ENCODE results near the gene POLR2J3. TPM values are rescaled to one million over a fixed set of nuclear protein-coding genes. Genes with fewer than 3 reads are reported as not detected.
"Not testable (repeated sequence)": the region's sequence is repeated elsewhere in the genome, so short reads cannot be mapped to it uniquely, and the experiment has no call there.

Gene POLR2J3
- total RNA-seq, 1 experiment from 2014 or later: 14.9 TPM

DNA sequence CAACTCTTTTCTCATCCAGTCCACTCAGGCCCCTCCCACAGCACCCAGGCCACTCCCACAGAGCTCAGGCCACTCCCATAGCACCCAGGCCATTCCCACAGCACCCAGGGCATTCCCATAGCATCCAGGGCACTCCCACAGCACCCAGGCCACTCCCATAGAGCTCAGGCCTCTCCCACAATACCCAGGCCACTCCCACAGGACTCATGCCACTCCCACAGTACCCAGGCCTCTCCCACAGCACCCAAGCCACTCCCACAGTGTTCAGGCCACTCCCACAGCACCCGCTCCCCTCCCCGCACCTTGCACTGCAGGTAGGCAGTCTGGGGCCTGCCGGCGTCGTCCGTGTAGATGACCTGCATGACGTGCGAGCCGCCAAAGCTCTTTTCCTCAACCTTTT lies 17.5 kb upstream of the POLR2J3 start:
- H2BK15ac ChIP-seq (ENCODE audit: low read depth, low read length); H3K23me2 ChIP-seq (ENCODE audit: insufficient read length, low read depth, low read length, poor library complexity, severe bottlenecking); H3K4me3 Mint-ChIP-seq; DNase-seq; H3K18ac ChIP-seq (ENCODE audit: insufficient read length, low read depth, low read length); H3K56ac ChIP-seq (ENCODE audit: insufficient read length, low read depth, low read length); H4K8ac ChIP-seq (replicated peaks; ENCODE audit: insufficient read length, low read depth, low read length); H3K79me1 ChIP-seq (ENCODE audit: insufficient read depth, low read depth, low read length, poor library complexity, severe bottlenecking); H2BK20ac ChIP-seq (ENCODE audit: low read depth, low read length, poor library complexity, severe bottlenecking); H3K27me3 ChIP-seq (ENCODE audit: insufficient read depth, low read length); H3K79me2 ChIP-seq (ENCODE audit: insufficient read depth, low read length); H3K23ac ChIP-seq (ENCODE audit: insufficient read length, low read depth, low read length); H2BK12ac ChIP-seq (ENCODE audit: insufficient read length, low read depth, low read length); H2AK5ac ChIP-seq (ENCODE audit: insufficient read length, low read length); H3K9me3 ChIP-seq (ENCODE audit: control insufficient read depth, low read depth, low read length); H3T11ph ChIP-seq (ENCODE audit: low read length); H3K36me3 Mint-ChIP-seq (ENCODE audit: insufficient read depth in 1 of 3, low read depth in 3 of 3); H3K27me3 Mint-ChIP-seq (ENCODE audit: low read depth); H3K4me1 Mint-ChIP-seq; H3K14ac ChIP-seq (ENCODE audit: insufficient read depth, low read length); H3K27ac Mint-ChIP-seq; H4K20me1 ChIP-seq (ENCODE audit: control insufficient read depth, insufficient read depth, insufficient read length); H3K4me1 ChIP-seq (ENCODE audit: insufficient read depth, low read length); H4K5ac ChIP-seq (ENCODE audit: insufficient read length, low read depth, low read length); H2BK5ac ChIP-seq (ENCODE audit: insufficient read length, low read length); H3K9me3 Mint-ChIP-seq; H2AFZ ChIP-seq (ENCODE audit: low read length); H3K9ac ChIP-seq (ENCODE audit: extremely low read depth, insufficient read length, low read length); H2BK120ac ChIP-seq (ENCODE audit: low read depth, low read length, poor library complexity, severe bottlenecking); H3K4ac ChIP-seq (ENCODE audit: low read depth, low read length); H4K91ac ChIP-seq (ENCODE audit: insufficient read length, low read depth, low read length); H3K27ac ChIP-seq (ENCODE audit: insufficient read length, low read depth, low read length); H3K4me2 ChIP-seq (ENCODE audit: insufficient read depth, insufficient read length, low read length): not testable (repeated sequence)
- WGBS (ENCODE audit: extremely low coverage, insufficient read length, low lambda C conversion rate): no CpG with 5 or more reads among the region's 9 CpGs

- not testable (repeated sequence) for H3K79me2 ChIP-seq (ENCODE audit: insufficient read depth, low read length); H3K4me1 ChIP-seq (ENCODE audit: insufficient read depth, low read length); H3K27ac ChIP-seq (ENCODE audit: insufficient read length, low read depth, low read length); H3K23ac ChIP-seq (ENCODE audit: insufficient read length, low read depth, low read length); H2BK15ac ChIP-seq (ENCODE audit: low read depth, low read length); H3K4me3 Mint-ChIP-seq; DNase-seq; H3K36me3 Mint-ChIP-seq (ENCODE audit: insufficient read depth in 1 of 3, low read depth in 3 of 3); H2BK120ac ChIP-seq (ENCODE audit: low read depth, low read length, poor library complexity, severe bottlenecking); H4K5ac ChIP-seq (ENCODE audit: insufficient read length, low read depth, low read length); H3K27ac Mint-ChIP-seq; H2BK5ac ChIP-seq (ENCODE audit: insufficient read length, low read length); H4K8ac ChIP-seq (replicated peaks; ENCODE audit: insufficient read length, low read depth, low read length); H3K14ac ChIP-seq (ENCODE audit: insufficient read depth, low read length); H3K27me3 ChIP-seq (ENCODE audit: insufficient read depth, low read length); H2BK12ac ChIP-seq (ENCODE audit: insufficient read length, low read depth, low read length); H3K9me3 Mint-ChIP-seq; H4K20me1 ChIP-seq (ENCODE audit: control insufficient read depth, insufficient read depth, insufficient read length); H3K79me1 ChIP-seq (ENCODE audit: insufficient read depth, low read depth, low read length, poor library complexity, severe bottlenecking); H3K18ac ChIP-seq (ENCODE audit: insufficient read length, low read depth, low read length); H3T11ph ChIP-seq (ENCODE audit: low read length); H3K27me3 Mint-ChIP-seq (ENCODE audit: low read depth); H2AFZ ChIP-seq (ENCODE audit: low read length); H2BK20ac ChIP-seq (ENCODE audit: low read depth, low read length, poor library complexity, severe bottlenecking); H3K9ac ChIP-seq (ENCODE audit: extremely low read depth, insufficient read length, low read length); H3K4me2 ChIP-seq (ENCODE audit: insufficient read depth, insufficient read length, low read length); H2AK5ac ChIP-seq (ENCODE audit: insufficient read length, low read length); H3K4me1 Mint-ChIP-seq; H3K23me2 ChIP-seq (ENCODE audit: insufficient read length, low read depth, low read length, poor library complexity, severe bottlenecking); H3K56ac ChIP-seq (ENCODE audit: insufficient read length, low read depth, low read length); H3K4ac ChIP-seq (ENCODE audit: low read depth, low read length); H4K91ac ChIP-seq (ENCODE audit: insufficient read length, low read depth, low read length); H3K9me3 ChIP-seq (ENCODE audit: control insufficient read depth, low read depth, low read length)
- no CpG with 5 or more reads among the region's 5 CpGs for WGBS (ENCODE audit: extremely low coverage, insufficient read length, low lambda C conversion rate)
Observed at GRCh38 chr7:102583495-102583894, 11.1 kb upstream of the POLR2J3 start.

Measured in H9 (cell line).